Keratinocyte (primary cell): ENCODE measurements around the gene CUBN. TPM values are rescaled to one million over a fixed set of nuclear protein-coding genes. Genes with fewer than 3 reads are reported as not detected.
A peak's percentile ranks its signal among the peaks of the same experiment; 100 is the strongest.

ENCODE experiments used
- DNase-seq: peaks from one replicate; pipeline ENCODE4 v3.0.0-alpha.2; 2011; ENCODE audit warnings: low read depth, missing footprints, low spot score
- FAIRE-seq: peaks from 2 replicates; lab custom pipeline; 2011; peaks lifted over from hg19 to GRCh38; lab: Jason Lieb, UNC
- H2AFZ ChIP-seq: 2 replicates; pipeline ENCODE4 v1.6.0; 2012; ENCODE audit warnings: low read length, control low read depth, inconsistent platforms; ENCODE audit not compliant: control insufficient read depth
- H3K27ac ChIP-seq: 2 replicates; pipeline ENCODE4 v1.5.1; 2011; ENCODE audit warnings: low read length; ENCODE audit not compliant: control insufficient read depth, insufficient read depth
- H3K27me3 ChIP-seq: 3 replicates; pipeline ENCODE4 v1.6.0; 2011; ENCODE audit warnings: low read length; ENCODE audit not compliant: control insufficient read depth, insufficient read depth; ENCODE audit errors: extremely low read depth
- H3K36me3 ChIP-seq, 2 experiments: 2 replicates in 1 of 2; 3 replicates in 1 of 2; pipeline ENCODE4 v1.5.1; 2011; ENCODE audit warnings: low read length in 2 of 2, mild to moderate bottlenecking in 1 of 2; ENCODE audit not compliant: control insufficient read depth in 2 of 2, insufficient read depth in 2 of 2; ENCODE audit errors: extremely low read depth in 1 of 2
- H3K4me1 ChIP-seq: 3 replicates; pipeline ENCODE4 v1.5.1; 2011; ENCODE audit warnings: low read length; ENCODE audit not compliant: control insufficient read depth, insufficient read depth; ENCODE audit errors: extremely low read depth
- H3K4me2 ChIP-seq: 3 replicates; pipeline ENCODE4 v1.6.0; 2011; ENCODE audit warnings: low read depth, low read length; ENCODE audit not compliant: control insufficient read depth, insufficient read depth; ENCODE audit errors: extremely low read depth
- H3K4me3 ChIP-seq, 3 experiments: fragments of 200-600 bp in 1 of 3; sonication (generic) in 1 of 3; 2 replicates in 2 of 3; 3 replicates in 1 of 3; pipeline ENCODE4 v1.5.1; 2011 to 2016; ENCODE audit warnings: low read length in 3 of 3, mild to moderate bottlenecking in 3 of 3, control low read depth in 2 of 3, inconsistent platforms in 1 of 3, low read depth in 1 of 3, mixed read lengths in 1 of 3, mixed run types in 1 of 3, moderate library complexity in 1 of 3; ENCODE audit not compliant: control insufficient read depth in 2 of 3, insufficient read depth in 2 of 3; ENCODE audit errors: extremely low read depth in 1 of 3
- H3K79me2 ChIP-seq: 2 replicates; pipeline ENCODE4 v1.6.0; 2012; ENCODE audit warnings: low read length; ENCODE audit not compliant: control insufficient read depth, insufficient read depth
- H3K9ac ChIP-seq: 3 replicates; pipeline ENCODE4 v1.6.0; 2011; ENCODE audit warnings: low read length; ENCODE audit not compliant: control insufficient read depth, insufficient read depth; ENCODE audit errors: extremely low read depth
- H3K9me1 ChIP-seq: 3 replicates; pipeline ENCODE4 v1.6.0; 2011; ENCODE audit warnings: low read length; ENCODE audit not compliant: control insufficient read depth, insufficient read depth; ENCODE audit errors: extremely low read depth
- H3K9me3 ChIP-seq: 2 replicates; pipeline ENCODE4 v1.5.1; 2012; ENCODE audit warnings: low read depth, low read length; ENCODE audit not compliant: control insufficient read depth
- H4K20me1 ChIP-seq: 3 replicates; pipeline ENCODE4 v1.6.0; 2011; ENCODE audit warnings: low read length; ENCODE audit not compliant: control insufficient read depth, insufficient read depth; ENCODE audit errors: extremely low read depth
- CTCF ChIP-seq, 3 experiments: IDR thresholded peaks in 1 of 3; conservative IDR thresholded peaks in 1 of 3; optimal IDR thresholded peaks in 1 of 3; 2 replicates in 2 of 3; 3 replicates in 1 of 3; pipeline versions ENCODE3 to v1.5.1; 2011; ENCODE audit warnings: low read length in 3 of 3, mild to moderate bottlenecking in 3 of 3, moderate library complexity in 2 of 3, control low read depth in 1 of 3, inconsistent platforms in 1 of 3; ENCODE audit not compliant: insufficient read depth in 2 of 3; ENCODE audit errors: extremely low read depth in 1 of 3
- EZH2 ChIP-seq: IDR thresholded peaks from one replicate; pipeline ENCODE4 v1.6.1; 2012; ENCODE audit warnings: inconsistent platforms, mild to moderate bottlenecking, low read length, moderate library complexity
- dilution Hi-C: fragments of 300-500 bp; cut with MboI; formaldehyde crosslinking; loops from one replicate; pipeline ENCODE4 v1.7.0; 2020; ENCODE audit warnings: low sequenced_read_pairs; ENCODE audit not compliant: extremely low pct_ligation_motif_present
- polyA plus RNA-seq, 5 experiments: library from polyadenylated mRNA; depleted of rRNA in 3 of 5; stranded (reverse) in 3 of 5; stranded (forward) in 1 of 5; unstranded in 1 of 5; fragments of >200 nt; gene quantifications; 1 replicate in 1 of 5; 2 replicates in 3 of 5; 3 replicates in 1 of 5; pipeline versions ENCODE4 v1.2.1 to v1.2.3, GENCODE V29; 2011 to 2012; ENCODE audit warnings: missing spikeins in 2 of 5, low read depth in 1 of 5, low replicate concordance in 1 of 5
- small RNA-seq, 3 experiments: library from RNA; depleted of rRNA; stranded (forward); fragments of <200 nt; gene quantifications; one replicate each; pipeline ENCODE3, GENCODE V24; 2012; ENCODE audit warnings: low read depth in 3 of 3, low replicate concordance in 1 of 3; ENCODE audit not compliant: insufficient read length in 3 of 3

CUBN gene
- polyA plus RNA-seq, 1 donor (not counting 4 experiments of a cell fraction or from before 2014, with no cell fraction given) = 0.07 TPM

GRCh38 chr10:16777473-16778370 lies 351.9 kb downstream of the CUBN start:
- H4K20me1 ChIP-seq = no peaks in the 10 kb centered on the region
- H3K36me3 ChIP-seq = no peaks in the 10 kb centered on the region
- no peak overlapping the region for H2AFZ ChIP-seq
- no peak for TF ChIP-seq EZH2
- peak; percentile 2 to 44 (median 44) for TF ChIP-seq CTCF (optimal IDR thresholded peaks at IDR 0.05 in 1 of 3, IDR thresholded peaks at IDR 0.05 in 1 of 3, conservative IDR thresholded peaks at IDR 0.05 in 1 of 3; ENCODE audit: extremely low read depth in 1 of 3, insufficient read depth in 2 of 3, low read length in 3 of 3)
- no peaks in the 10 kb centered on the region for H3K9me3 ChIP-seq
- DNase-seq (peak; percentile 11), FAIRE-seq (peak; percentile 23)
- H3K27ac ChIP-seq = no peak overlapping the region
- no peaks in the 10 kb centered on the region for H3K79me2 ChIP-seq
- H3K9me1 ChIP-seq = no peaks in the 10 kb centered on the region
- no peak overlapping the region for H3K4me2 ChIP-seq
- no peaks in the 10 kb centered on the region for H3K27me3 ChIP-seq
- dilution Hi-C loops = no loop called here
- peaks cover 4% of the 10 kb centered on the region for H3K4me1 ChIP-seq
- H3K9ac ChIP-seq = no peak overlapping the region
- no peak overlapping the region for H3K4me3 ChIP-seq

- no peaks in the 10 kb centered on the region for H4K20me1 ChIP-seq
- H2AFZ ChIP-seq = no peak overlapping the region
- H3K9me1 ChIP-seq = no peaks in the 10 kb centered on the region
- dilution Hi-C loops = no loop called here
- no peak for TF ChIP-seq EZH2
- TF ChIP-seq CTCF (optimal IDR thresholded peaks at IDR 0.05 in 1 of 3, IDR thresholded peaks at IDR 0.05 in 1 of 3, conservative IDR thresholded peaks at IDR 0.05 in 1 of 3; ENCODE audit: extremely low read depth in 1 of 3, insufficient read depth in 2 of 3, low read length in 3 of 3) = no peak
- H3K9ac ChIP-seq = no peak overlapping the region
- H3K4me2 ChIP-seq = no peak overlapping the region
- no peaks in the 10 kb centered on the region for H3K9me3 ChIP-seq
- FAIRE-seq (no peak), DNase-seq (no peak)
- H3K4me3 ChIP-seq = no peak overlapping the region
- peaks cover 4% of the 10 kb centered on the region for H3K4me1 ChIP-seq
- H3K27me3 ChIP-seq = no peaks in the 10 kb centered on the region
- H3K79me2 ChIP-seq = no peaks in the 10 kb centered on the region
- no peaks in the 10 kb centered on the region for H3K36me3 ChIP-seq
- H3K27ac ChIP-seq = no peak overlapping the region
Observed at GRCh38 chr10:16776896-16777295, 352.7 kb downstream of the CUBN start.

Small RNAs within 50 kb of the gene (small RNA-seq; reads per million reads assigned to genes)
- 0 reads per million in 3 experiments for gene AC067747.1

Other genes with a start within 250 kb of the CUBN start
- 2.3 to 6.6 TPM (median 3.3 TPM) in 3 replicates for gene TRDMT1, start 71.9 kb upstream of the CUBN start, polyA plus RNA-seq
- gene VIM, start 98.4 kb upstream of the CUBN start, polyA plus RNA-seq = 341 to 1,147 TPM (median 495 TPM) in 3 replicates